ENCODE data around the gene CEP97.

Gene CEP97

DNA sequence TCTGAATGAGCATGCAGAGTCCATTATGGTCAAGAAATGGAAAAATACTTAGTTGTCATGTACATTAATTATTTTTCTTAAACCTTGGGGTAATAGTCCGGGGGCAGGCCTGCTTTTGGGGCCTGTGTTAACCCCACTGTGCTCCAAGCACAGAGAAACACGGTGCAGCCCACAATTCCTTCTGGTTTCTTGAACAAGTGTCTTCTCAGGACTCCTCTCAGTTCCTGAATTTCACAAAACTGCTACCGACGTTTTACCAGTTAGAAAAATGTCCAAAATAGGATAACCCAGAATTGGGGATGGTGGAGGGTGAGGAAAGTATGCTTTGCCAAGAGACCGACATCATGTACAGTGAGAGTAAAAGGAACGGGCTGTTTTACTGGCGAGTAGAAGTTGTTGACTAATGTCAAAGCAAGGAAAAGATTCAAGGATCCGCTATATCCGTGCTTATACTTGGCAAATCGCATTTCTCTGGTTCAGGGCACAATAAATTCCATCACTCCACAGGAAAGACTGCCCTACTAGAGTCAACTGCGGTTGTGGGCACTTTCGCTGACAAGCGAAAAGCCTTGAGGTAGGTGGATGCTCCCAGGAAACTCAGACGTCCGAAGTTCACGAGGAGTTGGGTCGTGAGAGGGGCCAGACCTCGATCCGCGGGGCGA is 54.1 kb downstream of the CEP97 start:
- DNase-seq: no peak

DNA sequence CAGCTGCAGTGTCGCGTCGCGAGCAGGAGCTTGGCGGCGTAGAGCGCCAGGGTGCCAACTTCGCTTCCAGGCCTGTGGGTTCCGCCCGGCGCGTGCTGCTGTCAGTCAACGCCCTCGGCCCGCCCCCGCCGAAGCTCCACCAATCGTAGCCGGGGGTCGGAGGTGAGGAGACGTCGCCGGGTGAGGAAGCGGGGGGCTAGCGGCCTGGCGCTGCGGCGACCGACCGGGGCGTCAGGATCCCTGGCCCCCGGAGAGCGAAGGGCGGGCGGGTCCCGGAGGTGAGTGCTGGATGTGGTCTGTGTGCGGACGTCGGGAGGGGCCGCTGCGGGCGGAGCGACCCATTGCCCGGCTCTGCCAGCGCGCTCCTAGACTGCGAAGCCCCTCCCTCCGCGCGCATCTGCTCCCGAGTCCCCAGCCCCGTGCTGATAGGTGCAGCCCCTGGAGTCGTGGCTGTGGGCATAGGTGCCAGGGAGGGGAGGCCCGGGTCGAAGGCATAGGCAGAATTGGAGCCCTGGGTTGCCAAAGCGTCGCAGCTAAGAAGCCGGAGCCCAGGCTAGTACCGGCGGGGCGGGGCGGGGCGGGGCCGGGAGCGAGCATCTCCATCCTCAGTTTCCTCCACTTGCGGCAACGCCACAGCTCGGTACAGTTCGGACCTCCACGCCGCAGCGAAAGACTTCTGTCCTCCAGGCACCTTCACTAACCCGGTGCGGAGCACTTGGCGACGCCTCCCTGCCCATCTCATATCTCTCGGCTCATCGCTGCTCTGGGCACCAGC is 54.8 kb downstream of the CEP97 start, which contains the start of gene NXPE3:
Gene NXPE3, plus strand, starts transcription at position 165 of the 775 bp plus-strand sequence. CDS start 6,386 bp downstream, outside the sequence.
- peak; percentile 88 for DNase-seq

DNA sequence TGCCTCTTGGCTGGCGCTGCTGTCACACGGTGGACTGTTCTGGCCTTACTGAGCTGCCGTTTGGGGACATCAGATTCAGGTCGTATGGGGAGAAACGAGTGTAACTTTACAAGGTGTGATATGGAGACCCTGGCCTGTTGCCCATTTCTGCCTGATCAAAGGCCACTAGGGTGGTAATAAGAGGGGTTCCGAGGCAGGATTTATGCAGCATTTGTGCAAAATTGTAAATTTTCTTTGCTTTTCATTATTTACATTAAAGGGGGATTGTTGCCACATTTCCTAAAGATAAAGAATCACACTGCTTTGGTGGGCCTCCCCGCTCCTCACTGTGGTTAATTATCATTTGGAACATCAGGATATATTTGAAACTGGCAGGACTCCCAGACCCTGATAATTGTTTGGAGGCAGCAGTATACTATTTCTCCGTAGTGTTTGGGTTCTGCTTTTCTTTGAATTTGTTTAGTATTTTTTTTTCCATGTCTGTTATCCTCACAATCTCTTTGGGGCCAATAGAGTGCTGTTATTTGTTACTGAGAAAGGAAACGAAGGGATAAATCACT is 55.5 kb downstream of the CEP97 start:
- DNase-seq: no peak

DNA sequence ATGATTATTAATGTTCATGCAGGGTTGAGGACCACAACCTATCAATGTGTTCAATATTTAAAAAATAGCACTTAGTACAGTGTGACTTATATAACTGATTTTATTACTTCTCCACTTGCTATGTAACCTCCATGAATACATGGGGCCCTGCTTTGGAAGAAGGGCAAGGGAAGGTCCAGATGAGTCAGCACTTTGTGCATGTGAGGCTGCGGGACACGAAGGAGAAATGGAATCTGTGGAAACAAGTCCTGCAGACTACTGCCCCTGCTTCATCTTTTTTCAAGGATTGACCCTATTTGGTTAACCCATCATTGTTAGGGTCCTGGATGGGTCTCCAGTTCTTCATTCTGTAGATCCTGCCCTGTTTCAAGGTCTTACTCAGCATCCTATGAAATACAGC is 56.2 kb downstream of the CEP97 start:
- DNase-seq: no peak

DNA sequence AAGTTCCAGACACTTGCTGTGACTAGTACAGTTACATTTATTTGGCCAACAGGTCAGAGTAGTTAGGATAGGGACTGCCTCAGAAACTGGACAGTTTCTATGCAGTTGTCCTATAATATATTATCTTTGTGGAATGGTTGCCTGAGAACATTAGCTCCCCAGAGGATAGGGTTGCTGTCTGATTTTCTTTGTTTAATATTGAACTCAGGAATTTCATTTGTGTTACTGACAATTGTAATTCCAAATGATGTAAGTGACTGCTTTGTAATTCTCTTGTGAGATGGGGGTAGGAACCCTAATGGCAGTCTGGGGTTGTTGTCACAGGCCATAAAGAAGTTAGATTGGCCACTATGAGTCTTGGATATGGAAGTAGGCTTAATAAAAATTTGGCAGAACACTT is 56.8 kb downstream of the CEP97 start:
- no peak for DNase-seq

DNA sequence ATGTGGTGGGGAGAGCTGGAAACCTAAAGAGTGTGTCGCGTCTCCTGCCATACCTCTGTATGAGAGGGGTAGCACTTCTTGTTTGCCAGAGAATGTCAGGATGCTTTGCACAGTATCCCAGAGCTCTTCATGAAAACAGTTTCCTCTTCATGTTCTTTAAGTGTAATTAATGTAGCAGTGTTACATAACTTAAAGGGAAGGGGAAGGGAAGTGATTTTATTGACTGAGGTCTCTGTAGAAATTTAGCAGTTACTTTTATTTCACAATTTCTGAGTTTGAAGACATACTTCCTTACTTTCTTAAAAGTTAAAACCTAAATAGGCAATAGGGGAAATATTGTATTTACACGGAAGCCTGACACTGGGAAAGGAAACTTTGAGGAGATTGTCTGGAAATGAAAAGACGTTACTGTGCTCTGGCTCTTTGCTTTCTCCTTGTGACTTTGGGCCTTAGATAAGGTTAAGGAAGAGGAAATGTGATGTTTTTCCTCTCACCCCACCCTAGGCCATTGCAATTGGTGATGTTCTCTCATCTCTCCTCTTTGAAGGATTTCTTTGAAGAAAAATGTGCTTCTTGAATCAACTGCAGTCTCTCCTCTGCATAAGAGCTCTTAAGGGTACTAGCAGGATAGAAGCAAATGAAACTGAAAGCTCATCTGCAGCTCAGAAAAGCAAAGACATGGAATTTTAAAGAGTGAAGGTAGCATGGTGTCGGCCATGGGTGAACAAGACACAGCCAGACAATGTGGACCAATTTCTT is 60.6 kb downstream of the CEP97 start:
- DNase-seq: no peak

DNA sequence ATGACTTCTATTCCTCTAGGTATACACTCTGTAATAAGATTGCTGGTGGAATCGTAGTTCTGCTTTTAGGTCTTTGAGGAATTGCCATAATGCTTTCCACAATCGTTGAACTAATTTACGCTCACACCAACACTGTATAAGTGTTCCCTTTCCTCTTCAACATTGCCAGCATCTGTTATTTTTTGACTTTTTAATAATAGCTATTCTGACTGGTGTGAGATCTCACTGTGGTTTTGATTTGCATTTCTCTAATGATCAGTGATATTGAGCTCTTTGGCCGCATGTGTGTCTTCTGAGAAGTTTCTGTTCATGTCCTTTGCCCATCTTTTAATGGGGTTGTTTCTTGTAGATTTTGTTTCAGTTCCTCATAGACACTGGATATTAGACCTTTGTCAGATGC is 67.4 kb downstream of the CEP97 start:
- DNase-seq: no peak

DNA sequence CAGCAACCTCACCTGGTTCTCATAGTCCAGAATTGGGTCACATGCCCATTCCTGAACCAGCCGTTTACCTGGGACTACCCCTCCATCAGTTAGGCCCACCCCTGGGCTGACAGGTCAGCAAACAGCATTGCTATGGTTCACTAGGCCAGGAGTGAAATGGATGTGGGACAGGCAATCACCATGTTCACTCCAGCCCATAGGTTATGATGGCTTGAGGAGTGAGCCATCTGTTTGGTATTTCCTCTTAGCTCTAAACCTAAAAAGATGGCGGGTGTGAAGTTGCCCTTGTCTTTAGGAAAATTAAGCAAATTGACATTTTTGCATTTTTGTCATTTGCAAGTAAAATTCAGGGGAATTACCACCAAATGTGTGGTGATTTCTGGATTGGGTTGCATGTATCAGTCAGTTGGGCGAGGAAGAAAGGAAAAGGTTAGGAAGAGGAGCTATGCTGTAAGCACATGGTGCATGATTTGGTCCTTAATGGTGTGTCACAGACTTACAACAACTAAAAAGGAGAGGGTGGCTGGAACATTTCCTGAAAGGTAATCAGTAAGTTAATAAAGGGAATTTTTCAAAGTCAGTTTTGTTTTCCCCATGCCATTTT is 71.8 kb downstream of the CEP97 start:
- DNase-seq: no peak

DNA sequence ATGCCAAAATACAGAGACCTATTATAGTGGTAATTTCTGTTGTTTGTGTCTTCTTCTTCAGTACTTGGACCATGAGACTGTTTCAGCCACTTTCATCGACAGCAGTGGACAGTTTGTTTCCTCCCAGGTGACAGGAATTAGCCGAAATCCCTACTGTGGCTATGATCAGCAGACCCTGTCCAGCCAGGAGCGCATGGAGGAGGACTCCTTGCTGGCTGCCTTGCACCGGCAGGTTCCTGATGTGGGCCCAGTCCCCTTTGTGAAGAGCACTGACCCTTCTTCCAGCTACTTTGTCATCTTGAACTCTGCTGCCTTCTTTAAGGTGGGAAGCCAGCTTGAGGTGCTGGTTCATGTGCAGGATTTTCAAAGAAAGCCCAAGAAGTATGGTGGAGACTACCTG is 76.8 kb downstream of the CEP97 start:
- DNase-seq: no peak

DNA sequence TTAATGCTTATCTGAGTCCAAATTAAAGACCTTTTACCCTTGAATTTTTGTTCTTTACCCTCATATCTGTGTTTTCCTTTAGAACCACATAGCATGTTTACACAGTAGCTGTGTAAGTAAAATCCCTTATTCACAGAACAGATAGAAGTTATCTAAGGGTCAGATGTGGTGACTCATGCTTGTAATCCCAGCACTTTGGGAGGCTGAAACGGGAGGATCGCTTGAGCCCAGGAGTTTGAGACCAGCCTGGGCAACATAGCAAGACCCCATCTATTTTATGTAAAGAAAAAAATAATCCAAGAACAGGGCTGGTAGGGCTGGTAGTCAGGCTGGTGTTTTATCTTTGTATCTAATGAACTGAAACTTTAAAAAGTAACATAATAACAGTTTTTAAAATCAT is 77.8 kb downstream of the CEP97 start:
- no peak for DNase-seq

DNA sequence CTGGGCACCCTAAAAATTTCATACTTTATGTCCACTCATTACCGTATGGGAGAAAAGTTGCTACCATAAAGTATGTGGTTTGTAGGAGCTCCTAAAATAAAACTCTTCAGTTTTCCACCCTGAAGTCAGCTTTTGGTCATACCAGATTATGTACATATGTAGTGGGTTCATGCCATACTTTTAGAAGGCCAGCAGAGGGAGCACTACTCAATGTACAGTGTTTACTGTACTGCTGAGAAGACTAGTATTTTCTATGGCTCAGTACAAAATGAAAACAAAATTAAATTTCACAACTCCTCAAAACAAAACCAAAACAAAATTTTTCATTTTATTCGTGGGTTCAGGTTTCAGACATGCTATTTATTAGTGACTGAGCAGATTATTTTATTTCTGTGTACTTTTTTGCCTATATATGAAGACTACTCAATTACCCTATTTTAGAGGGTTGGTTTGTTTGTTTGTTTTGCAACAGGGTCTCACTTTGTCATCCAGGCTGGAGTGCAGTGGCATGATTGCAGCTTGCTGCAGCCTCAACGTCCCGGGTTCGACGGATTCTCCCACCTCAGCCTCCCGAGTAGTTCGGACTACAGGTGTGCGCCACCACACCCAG is 78.9 kb downstream of the CEP97 start:
- peak; percentile 73 for DNase-seq

DNA sequence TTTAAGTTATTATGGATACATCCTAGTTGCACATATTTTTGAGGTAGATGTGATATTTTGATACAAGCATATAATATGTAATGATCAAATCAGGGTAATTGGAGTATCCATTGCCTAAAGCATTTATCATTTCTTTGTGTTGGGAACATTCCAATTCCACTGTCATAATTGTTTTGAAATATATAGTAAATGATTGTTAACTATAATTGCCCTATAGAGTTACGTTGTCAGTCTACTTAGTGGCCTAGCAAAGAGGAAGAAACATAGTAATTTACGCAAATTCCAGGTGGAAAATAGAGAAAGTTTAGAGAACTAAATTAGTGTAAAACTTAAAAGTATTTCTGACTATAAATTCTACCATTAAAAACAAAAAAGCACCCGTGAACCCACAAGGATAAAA is 79.5 kb downstream of the CEP97 start:
- DNase-seq: no peak

DNA sequence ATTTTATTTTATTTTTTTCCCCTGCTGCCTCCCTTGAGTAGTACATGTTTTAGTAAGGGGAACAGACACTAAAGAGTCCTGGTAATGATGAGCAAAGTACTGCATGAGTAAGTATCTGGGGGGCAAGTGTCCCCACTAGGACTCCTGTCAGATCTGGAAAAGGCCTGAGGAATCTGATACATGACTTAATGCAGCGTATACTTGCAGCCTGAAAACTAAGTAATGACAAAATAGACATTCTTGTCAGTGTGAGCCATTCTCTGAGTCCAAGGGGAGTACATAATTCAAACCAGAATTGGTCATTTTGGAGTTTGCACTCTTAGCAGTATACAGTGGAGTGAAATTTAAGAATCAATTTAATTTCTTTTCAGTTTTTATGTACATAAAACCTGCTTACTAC is 82.1 kb downstream of the CEP97 start:
- DNase-seq: no peak

DNA sequence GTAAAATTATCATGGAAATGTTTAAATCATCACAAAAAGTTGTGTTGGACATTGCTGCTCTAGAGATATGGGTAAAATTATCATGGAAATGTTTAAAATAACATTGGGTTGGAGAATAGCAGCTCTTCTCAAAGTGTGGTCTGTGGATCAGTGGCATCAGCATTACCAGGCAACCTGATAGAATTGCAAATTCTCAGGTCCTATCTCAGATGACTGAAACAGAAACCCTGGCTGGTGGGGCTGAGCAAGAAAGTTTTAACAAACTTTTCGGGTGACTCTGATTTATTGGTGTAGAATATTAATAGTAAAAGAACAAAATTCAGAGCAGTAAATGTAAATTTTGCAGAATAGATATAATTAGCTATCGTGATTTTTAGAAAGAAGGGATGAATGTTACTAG is 83.5 kb downstream of the CEP97 start:
- no peak for DNase-seq

DNA sequence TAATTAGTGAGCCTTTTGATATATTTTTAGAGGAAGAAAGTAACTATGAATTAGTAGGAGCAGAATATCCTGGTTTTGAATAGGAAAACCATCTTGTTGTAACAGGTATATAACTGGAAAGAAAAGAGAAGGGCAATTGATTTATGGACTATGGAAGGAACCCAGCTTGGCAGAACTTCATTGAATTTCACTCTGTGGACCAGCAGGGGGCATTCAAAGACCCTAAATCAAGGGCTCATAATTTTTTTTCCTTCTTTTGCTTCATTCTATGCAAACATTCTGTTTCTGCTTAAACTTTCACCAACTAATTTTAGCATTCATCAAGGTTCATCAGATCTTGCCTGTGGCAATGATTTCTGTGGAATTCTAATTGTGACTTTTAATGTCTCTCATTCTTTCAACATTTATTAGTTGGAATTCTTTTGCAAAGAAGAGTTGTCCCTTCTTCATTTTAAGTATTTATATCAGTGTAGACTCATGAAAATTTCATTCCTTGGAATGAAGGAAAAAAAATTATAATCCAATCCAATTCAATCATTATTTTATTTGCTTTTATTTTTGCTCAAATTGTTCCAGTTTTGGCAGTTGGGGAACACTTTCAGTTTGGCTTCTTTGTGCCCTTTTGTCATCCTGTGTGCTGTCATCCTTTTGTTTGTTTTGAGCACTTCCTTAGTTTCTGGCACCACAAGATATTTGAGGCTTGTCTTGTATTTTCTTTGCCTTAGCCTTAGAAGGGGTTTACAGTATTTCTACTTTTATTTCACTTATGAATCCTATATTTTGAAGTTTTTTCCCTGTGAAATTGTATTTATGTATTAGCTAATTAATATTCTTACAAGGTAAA is 85.0 kb downstream of the CEP97 start:
- peak; percentile 30 for DNase-seq

DNA sequence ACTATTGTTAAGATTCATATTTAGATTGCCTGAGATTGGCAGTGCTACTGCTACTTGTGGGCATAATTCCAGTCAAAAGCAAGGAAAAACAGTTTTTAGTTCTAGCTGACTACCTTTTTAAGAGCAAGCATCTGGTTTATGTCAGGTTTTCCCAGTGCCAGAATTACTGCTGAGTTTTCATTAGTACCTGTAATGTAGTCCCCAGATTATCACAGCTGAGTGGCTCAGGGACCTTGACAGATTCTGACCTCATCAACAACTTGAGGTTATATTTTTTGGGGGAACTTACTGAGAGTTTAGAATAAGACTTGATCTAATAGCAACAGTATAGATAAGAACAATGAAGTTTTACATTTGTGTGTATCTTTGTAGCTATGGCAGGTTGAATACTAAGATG is 85.6 kb downstream of the CEP97 start:
- DNase-seq: no peak

DNA sequence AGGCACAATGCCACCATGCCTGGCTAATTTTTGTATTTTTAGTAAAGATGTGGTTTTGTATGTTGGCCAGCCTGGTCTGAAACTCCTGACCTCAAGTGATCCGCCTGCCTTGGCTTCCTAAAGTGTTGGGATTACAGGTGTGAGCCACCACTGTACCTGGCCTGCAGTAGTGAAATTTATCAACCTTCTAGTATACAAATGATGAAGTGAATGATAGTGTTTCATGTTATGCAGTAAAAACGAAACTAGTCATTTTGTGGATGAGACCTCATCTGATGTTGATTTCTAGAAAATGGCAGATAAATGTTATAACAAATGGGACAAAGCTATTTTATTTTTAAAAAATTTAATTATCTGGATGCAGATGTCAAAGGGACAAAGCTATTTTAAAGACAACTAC is 87.5 kb downstream of the CEP97 start:
- DNase-seq: no peak

DNA sequence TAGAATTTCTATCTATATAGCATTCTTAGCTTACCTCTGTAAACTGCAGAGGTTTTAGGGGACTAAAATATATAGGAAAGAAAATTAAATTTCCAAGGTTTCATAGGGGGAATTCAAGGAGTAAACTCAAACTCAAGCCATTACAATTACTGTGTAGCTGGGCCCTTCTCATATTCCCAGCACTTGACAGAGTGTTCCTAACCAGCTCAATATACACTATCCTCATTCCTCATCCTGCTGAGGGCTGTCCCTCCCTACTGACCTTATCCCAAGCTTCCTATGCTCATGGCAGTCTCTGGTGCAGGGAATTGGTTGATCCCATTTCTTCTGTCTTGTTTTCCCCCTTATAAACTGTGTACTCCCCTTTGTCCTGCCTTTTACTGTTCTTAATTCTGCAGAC is 88.5 kb downstream of the CEP97 start:
- DNase-seq: no peak

DNA sequence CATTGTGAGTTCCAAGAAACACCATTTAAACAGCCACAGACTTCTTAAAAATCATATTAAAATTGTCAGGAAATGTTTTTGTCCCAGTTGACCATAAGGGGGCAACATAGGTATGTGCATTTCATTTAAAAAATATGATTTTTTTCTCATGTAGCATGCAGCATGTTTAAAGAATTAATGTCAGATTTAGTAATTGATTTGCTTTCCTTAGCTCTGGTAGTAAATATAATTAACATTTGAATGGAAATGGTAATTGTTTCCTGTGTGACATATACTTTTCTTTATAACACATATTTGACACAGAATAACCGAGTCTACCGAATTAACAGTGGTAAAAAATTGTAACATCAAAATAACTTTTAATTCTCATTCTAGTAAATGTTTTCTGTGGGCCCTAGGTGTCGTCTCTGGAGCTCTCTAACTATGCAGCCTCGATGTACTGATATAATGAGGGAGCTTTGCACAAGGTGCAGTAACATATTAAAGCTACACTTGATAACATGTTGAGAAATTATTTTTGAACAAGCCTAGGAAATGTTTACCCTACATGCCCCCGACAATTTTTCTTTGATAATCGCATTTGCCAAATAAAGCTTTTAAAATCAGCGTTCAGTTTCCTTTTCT is 89.5 kb downstream of the CEP97 start:
- peak; percentile 50 for DNase-seq

DNA sequence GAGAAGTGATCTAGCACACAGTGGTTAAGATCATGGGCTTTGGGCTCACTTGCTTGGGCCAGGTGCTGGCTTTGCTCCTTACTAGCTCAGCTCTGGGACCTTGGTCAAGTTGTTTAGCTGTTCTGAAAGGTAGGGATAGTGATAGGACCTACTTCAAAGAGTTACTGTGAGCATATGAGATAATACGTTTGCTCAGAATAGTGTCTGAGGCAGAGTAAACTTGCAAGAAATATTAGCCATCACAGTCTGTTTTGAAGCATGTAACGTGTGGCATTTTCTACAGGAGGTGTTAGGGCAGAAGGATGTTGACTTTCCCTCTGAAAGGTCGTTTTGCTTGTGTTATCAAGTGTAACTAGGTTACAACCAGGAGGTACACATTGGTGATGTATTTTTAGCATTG is 90.4 kb downstream of the CEP97 start:
- no peak for DNase-seq
